ENCODE measurements around the gene MRPL11. TPM values are rescaled to one million over a fixed set of nuclear protein-coding genes. Genes with fewer than 3 reads are reported as not detected.

Gene MRPL11
- total RNA-seq, 1 donor: 33.3 TPM

DNA sequence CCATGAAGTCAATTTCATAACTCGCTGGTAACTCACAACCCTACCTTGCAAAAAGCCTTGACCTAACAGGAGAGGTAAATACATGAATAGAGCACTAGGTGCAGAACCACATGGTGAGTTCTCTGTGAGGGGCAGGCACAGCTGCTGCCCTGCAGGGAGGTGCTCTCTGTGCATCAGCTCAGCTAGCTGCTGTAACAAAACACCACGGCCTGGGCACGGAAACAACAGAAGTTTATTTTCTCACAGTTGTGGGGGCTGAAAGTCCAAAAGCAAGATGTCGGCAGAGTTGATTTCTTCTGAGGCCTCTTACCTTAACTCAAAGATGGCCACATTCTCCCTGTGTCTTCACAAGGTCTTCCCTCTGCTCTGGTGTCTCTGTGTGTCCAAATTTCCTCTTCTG is 13.0 kb upstream of the MRPL11 start:
- Histone ChIP-seq H3K4me2 (ENCODE audit: insufficient read depth, low read length) (no peak overlapping the region), H3K4me1 (ENCODE audit: insufficient read depth, low read length) (no peaks in the 10 kb centered on the region), H3K27ac (ENCODE audit: low read depth, low read length) (no peak overlapping the region), H3K4me3 (ENCODE audit: insufficient read depth, low read length) (no peak overlapping the region), H3K36me3 (ENCODE audit: insufficient read depth, low read length) (no peaks in the 10 kb centered on the region), H3K9me3 (ENCODE audit: low read depth, low read length) (no peaks in the 10 kb centered on the region), H3K79me2 (ENCODE audit: insufficient read depth, low read length) (no peaks in the 10 kb centered on the region), H2AFZ (ENCODE audit: low read length) (no peak overlapping the region), H3K27me3 (ENCODE audit: insufficient read depth, low read length) (peaks cover 54% of the 10 kb centered on the region), H4K20me1 (ENCODE audit: insufficient read depth, low read length) (no peaks in the 10 kb centered on the region)
- no peak for TF ChIP-seq CTCF (IDR thresholded peaks at IDR 0.05; ENCODE audit: extremely low read depth, low read depth, low read length)
- DNase-seq (ENCODE audit: insufficient read length, low spot score, missing footprints): no peak

- no peak overlapping the region for H3K4me2 ChIP-seq (ENCODE audit: insufficient read depth, low read length)
- H3K9me3 ChIP-seq (ENCODE audit: low read depth, low read length): no peaks in the 10 kb centered on the region
- H2AFZ ChIP-seq (ENCODE audit: low read length): no peak overlapping the region
- H3K36me3 ChIP-seq (ENCODE audit: insufficient read depth, low read length): no peaks in the 10 kb centered on the region
- H3K27ac ChIP-seq (ENCODE audit: low read depth, low read length): no peak overlapping the region
- no peak for DNase-seq (ENCODE audit: insufficient read length, low spot score, missing footprints)
- no peaks in the 10 kb centered on the region for H3K79me2 ChIP-seq (ENCODE audit: insufficient read depth, low read length)
- no peak for TF ChIP-seq CTCF (IDR thresholded peaks at IDR 0.05; ENCODE audit: extremely low read depth, low read depth, low read length)
- H3K4me3 ChIP-seq (ENCODE audit: insufficient read depth, low read length): no peak overlapping the region
- no peaks in the 10 kb centered on the region for H4K20me1 ChIP-seq (ENCODE audit: insufficient read depth, low read length)
- no peaks in the 10 kb centered on the region for H3K4me1 ChIP-seq (ENCODE audit: insufficient read depth, low read length)
- H3K27me3 ChIP-seq (ENCODE audit: insufficient read depth, low read length): peaks cover 59% of the 10 kb centered on the region
Observed at GRCh38 chr11:66450560-66450959, 11.9 kb upstream of the MRPL11 start.

DNA sequence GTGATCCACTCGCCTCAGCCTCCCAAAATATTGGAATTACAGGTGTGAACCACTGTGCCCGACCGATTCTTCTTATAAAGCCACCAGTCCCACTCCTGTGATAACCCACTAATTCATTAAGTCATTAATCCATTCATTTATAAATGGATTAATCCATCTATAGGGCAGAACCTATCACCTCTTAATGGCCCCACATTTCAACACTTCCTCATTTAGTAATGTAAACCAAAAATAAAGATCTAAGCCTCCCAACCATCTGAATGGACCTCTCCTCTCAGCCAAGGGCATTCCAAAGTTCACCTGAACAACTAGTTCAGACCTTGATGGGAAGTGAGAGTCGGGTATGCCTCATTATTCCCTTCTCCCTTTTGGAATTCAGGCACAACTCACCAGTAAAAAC is 9.9 kb upstream of the MRPL11 start:
- H2AFZ ChIP-seq (ENCODE audit: low read length): no peak overlapping the region
- H3K27ac ChIP-seq (ENCODE audit: low read depth, low read length): no peak overlapping the region
- no peak overlapping the region for H3K4me2 ChIP-seq (ENCODE audit: insufficient read depth, low read length)
- H3K36me3 ChIP-seq (ENCODE audit: insufficient read depth, low read length): no peaks in the 10 kb centered on the region
- no peak for DNase-seq (ENCODE audit: insufficient read length, low spot score, missing footprints)
- no peaks in the 10 kb centered on the region for H3K79me2 ChIP-seq (ENCODE audit: insufficient read depth, low read length)
- H4K20me1 ChIP-seq (ENCODE audit: insufficient read depth, low read length): no peaks in the 10 kb centered on the region
- peaks cover 11% of the 10 kb centered on the region for H3K4me1 ChIP-seq (ENCODE audit: insufficient read depth, low read length)
- peaks cover 46% of the 10 kb centered on the region for H3K27me3 ChIP-seq (ENCODE audit: insufficient read depth, low read length)
- no peak overlapping the region for H3K4me3 ChIP-seq (ENCODE audit: insufficient read depth, low read length)
- TF ChIP-seq CTCF (IDR thresholded peaks at IDR 0.05; ENCODE audit: extremely low read depth, low read depth, low read length): no peak
- H3K9me3 ChIP-seq (ENCODE audit: low read depth, low read length): no peaks in the 10 kb centered on the region

GRCh38 chr11:66447012-66447411 is 8.4 kb upstream of the MRPL11 start:
- Histone ChIP-seq H3K4me1 (ENCODE audit: insufficient read depth, low read length) (peaks cover 16% of the 10 kb centered on the region), H3K36me3 (ENCODE audit: insufficient read depth, low read length) (no peaks in the 10 kb centered on the region), H2AFZ (ENCODE audit: low read length) (no peak overlapping the region), H3K79me2 (ENCODE audit: insufficient read depth, low read length) (no peaks in the 10 kb centered on the region), H3K9me3 (ENCODE audit: low read depth, low read length) (no peaks in the 10 kb centered on the region), H3K27me3 (ENCODE audit: insufficient read depth, low read length) (peaks cover 41% of the 10 kb centered on the region), H3K27ac (ENCODE audit: low read depth, low read length) (no peak overlapping the region), H4K20me1 (ENCODE audit: insufficient read depth, low read length) (no peaks in the 10 kb centered on the region), H3K4me3 (ENCODE audit: insufficient read depth, low read length) (no peak overlapping the region), H3K4me2 (ENCODE audit: insufficient read depth, low read length) (no peak overlapping the region)
- DNase-seq (ENCODE audit: insufficient read length, low spot score, missing footprints): no peak
- TF ChIP-seq CTCF (IDR thresholded peaks at IDR 0.05; ENCODE audit: extremely low read depth, low read depth, low read length): no peak
